ENCODE results near the gene SPACA5B.

DNA sequence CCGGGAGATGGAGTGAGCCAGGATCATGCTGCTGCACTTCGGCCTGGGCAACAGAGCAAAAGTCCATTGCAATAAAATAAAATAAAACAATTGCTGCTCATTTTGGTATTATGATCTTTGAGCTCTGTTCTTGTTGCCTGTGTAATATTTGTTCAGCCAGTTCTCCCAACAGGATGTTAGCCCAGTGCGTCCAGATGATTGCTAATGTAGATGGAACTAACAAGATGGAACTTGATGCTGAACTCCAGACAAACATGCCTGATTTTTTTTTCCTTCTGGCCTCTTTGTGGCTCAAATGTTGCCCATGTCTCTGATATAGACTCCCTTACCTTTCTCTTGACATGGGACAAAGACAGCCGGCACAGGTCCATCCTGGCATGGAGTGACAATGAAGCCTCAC, 50.4 kb downstream of the SPACA5B start:
- TF ChIP-seq POLR2A (IDR thresholded peaks at IDR 0.05; ENCODE audit: low read length) (no peak), GATA1 (IDR thresholded peaks at IDR 0.05; ENCODE audit: low read depth, low read length) (no peak)

Measured in erythroblast (primary cell).